ENCODE measurements around the gene IL17C. TPM values are rescaled to one million over a fixed set of nuclear protein-coding genes. Genes with fewer than 3 reads are reported as not detected.

IL17C gene
- total RNA-seq, 2 donors from 2014 or later: 0.97 TPM; not detected in 1

DNA sequence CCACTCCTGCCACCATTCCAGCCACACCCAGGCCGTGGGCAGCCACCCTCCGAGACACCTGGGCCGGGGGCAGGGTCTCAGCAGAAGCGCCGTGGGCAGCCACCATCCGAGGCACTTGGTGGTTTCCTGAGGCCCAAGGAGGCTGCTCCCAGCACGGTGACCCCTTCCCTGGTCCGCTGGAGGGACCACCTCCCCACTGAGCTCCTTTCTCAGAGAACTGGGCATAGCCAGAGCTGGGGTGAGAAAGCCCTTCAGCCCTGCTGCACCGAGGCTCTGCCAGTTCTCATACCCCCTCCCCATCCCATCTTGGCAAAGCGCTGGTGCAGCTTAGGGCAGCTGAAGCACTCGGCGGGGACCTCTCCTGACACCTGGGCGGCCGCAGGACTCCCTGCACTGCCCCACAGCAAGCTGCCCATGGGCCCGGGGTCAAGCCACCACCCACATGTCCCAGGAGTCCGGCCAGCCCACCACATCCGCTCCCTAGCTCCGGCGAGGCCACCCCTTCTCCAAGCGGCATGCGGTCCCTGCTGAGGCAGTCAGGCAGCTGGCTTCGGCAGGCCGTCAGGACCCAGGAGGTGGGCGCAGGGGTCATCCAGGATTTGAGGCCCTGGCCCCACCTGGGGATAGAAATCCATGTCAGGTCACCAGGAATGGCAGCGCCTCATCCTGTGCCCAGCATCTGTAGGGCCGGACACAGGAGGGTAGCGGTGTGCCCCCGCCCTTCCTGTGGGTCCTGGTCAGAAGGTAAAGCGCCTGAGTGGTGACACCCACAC lies 13.8 kb downstream of the IL17C start:
- no peaks in the 10 kb centered on the region for H3K9me3 ChIP-seq
- DNase-seq (ENCODE audit: low spot score): no peak
- H3K4me3 ChIP-seq: no peak overlapping the region
- intact Hi-C loops (cut with DNase I): no loop called here
- TF ChIP-seq, protein P1, sequence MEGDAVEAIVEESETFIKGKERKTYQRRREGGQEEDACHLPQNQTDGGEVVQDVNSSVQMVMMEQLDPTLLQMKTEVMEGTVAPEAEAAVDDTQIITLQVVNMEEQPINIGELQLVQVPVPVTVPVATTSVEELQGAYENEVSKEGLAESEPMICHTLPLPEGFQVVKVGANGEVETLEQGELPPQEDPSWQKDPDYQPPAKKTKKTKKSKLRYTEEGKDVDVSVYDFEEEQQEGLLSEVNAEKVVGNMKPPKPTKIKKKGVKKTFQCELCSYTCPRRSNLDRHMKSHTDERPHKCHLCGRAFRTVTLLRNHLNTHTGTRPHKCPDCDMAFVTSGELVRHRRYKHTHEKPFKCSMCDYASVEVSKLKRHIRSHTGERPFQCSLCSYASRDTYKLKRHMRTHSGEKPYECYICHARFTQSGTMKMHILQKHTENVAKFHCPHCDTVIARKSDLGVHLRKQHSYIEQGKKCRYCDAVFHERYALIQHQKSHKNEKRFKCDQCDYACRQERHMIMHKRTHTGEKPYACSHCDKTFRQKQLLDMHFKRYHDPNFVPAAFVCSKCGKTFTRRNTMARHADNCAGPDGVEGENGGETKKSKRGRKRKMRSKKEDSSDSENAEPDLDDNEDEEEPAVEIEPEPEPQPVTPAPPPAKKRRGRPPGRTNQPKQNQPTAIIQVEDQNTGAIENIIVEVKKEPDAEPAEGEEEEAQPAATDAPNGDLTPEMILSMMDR (IDR thresholded peaks at IDR 0.05): no peak
- no peak for TF ChIP-seq POLR2A (IDR thresholded peaks at IDR 0.05)
- TF ChIP-seq POLR2AphosphoS5 (IDR thresholded peaks at IDR 0.05): no peak
- H3K36me3 ChIP-seq: peaks cover 0 to 5% of the 10 kb centered on the region in 2 donors
- no peak overlapping the region for H3K27ac ChIP-seq
- no peaks in the 10 kb centered on the region for H3K27me3 ChIP-seq (replicated peaks; ENCODE audit: insufficient read depth)
- 85% methylated on average over 23 of the region's 29 CpGs for WGBS
- no peaks in the 10 kb centered on the region for H3K4me1 ChIP-seq (replicated peaks)

DNA sequence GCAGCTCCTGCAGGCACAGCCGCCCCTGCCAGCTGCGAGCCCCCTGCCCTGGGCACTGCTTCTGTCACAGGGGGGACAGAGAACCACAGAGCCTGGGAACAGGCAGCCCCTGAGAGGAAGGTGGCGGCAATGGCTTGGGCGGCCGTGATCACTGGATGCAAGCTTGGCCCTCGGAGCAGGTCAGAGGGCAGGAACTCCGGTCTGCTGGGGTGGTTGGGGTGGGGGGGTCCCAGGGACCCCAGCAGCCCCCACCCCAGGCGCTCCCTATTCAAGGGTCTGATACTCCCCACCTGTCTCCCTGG lies 14.3 kb downstream of the IL17C start:
- no peak overlapping the region for H3K27ac ChIP-seq
- no peak for DNase-seq (ENCODE audit: low spot score)
- H3K4me3 ChIP-seq: no peak overlapping the region
- H3K9me3 ChIP-seq: no peaks in the 10 kb centered on the region
- no peak for TF ChIP-seq POLR2A (IDR thresholded peaks at IDR 0.05)
- no peak for TF ChIP-seq POLR2AphosphoS5 (IDR thresholded peaks at IDR 0.05)
- TF ChIP-seq, protein P1 (IDR thresholded peaks at IDR 0.05): no peak
- intact Hi-C loops (cut with DNase I): no loop called here
- H3K4me1 ChIP-seq (replicated peaks): no peaks in the 10 kb centered on the region
- H3K27me3 ChIP-seq (replicated peaks; ENCODE audit: insufficient read depth): no peaks in the 10 kb centered on the region
- H3K36me3 ChIP-seq: peaks cover 0 to 5% of the 10 kb centered on the region in 2 donors
- 95% methylated on average over 8 of the region's 8 CpGs for WGBS

DNA sequence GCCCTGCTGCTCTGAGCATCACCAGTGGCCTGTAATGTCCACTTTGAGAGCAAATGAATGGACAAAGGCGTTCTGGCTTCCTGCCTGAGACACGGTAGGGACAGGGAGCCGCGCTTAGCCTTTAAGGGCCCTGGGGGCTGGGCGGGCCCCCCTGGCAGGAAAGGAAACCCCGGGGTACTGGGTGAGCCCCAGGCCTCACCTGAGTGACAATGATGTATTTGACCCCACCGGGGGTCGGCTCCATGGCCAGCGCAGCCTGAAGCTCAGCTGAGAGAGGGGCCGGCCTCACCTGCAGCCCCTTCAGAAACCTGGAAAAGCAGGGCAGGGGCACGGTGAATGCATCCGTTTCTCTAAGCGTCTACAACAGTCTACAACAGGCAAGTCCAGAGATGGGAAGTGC lies 14.7 kb downstream of the IL17C start:
- H3K4me1 ChIP-seq (replicated peaks): no peaks in the 10 kb centered on the region
- DNase-seq (ENCODE audit: low spot score): no peak
- intact Hi-C loops (cut with DNase I): no loop called here
- H3K27me3 ChIP-seq (replicated peaks; ENCODE audit: insufficient read depth): no peaks in the 10 kb centered on the region
- no peaks in the 10 kb centered on the region for H3K9me3 ChIP-seq
- 91% methylated on average over 13 of the region's 13 CpGs for WGBS
- no peak overlapping the region for H3K27ac ChIP-seq
- H3K4me3 ChIP-seq: no peak overlapping the region
- H3K36me3 ChIP-seq: peaks cover 0 to 5% of the 10 kb centered on the region in 2 donors
- TF ChIP-seq POLR2AphosphoS5 (IDR thresholded peaks at IDR 0.05) (no peak), POLR2A (IDR thresholded peaks at IDR 0.05) (no peak)
- TF ChIP-seq, protein P1 (IDR thresholded peaks at IDR 0.05): no peak

DNA sequence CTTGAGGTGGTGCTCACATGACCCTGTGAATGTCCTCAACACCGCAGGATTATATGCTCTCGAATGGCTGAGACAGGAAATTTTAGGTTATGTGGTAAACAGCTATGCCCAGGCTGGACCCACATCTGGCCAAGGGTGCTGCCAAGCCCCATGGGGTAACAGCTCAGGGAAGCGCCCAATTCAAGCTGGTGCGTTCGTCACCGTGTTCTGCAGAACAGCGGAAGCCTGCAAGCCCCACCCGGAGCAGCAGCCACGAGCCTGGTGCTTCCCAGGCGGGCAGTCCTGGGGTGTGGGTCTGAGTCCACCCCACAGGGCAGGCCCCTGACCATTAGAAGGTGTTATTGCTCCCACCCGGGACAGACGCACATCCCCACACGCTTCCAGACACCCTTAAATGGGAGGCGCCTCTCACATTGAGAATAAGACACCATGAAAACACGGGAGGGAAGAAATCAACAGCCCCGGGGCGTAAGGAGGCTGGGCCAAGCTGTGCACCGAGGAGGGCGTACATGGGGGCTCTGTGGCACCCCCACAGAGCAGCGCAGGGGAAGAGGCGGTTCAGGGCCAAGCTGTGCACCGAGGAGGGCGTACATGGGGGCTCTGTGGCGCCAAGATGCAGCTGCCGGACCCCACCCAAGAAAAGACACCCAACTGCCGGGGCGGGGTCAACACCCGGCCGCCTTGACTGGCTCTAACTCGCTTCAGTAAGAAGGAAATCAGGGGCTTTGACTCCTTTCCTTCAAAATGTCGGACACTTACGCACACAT lies 15.4 kb downstream of the IL17C start:
- Histone ChIP-seq H3K4me1 (replicated peaks) (no peaks in the 10 kb centered on the region), H3K36me3 (peaks cover 0 to 5% of the 10 kb centered on the region in 2 donors), H3K27ac (no peak overlapping the region), H3K27me3 (replicated peaks; ENCODE audit: insufficient read depth) (no peaks in the 10 kb centered on the region), H3K9me3 (no peaks in the 10 kb centered on the region), H3K4me3 (no peak overlapping the region)
- 85% methylated on average over 32 of the region's 32 CpGs for WGBS
- no peak for DNase-seq (ENCODE audit: low spot score)
- no peak for TF ChIP-seq POLR2A (IDR thresholded peaks at IDR 0.05)
- TF ChIP-seq, protein P1 (IDR thresholded peaks at IDR 0.05): no peak
- no peak for TF ChIP-seq POLR2AphosphoS5 (IDR thresholded peaks at IDR 0.05)
- intact Hi-C loops (cut with DNase I): no loop called here

Data from prostate gland (tissue), 2 donors.